SK-N-SH (cell line): Measurements from ENCODE around the gene AKT1.

Source experiments
- CTCF ChIP-seq: fragments of 200-600 bp; sonication (generic); IDR thresholded peaks from 2 replicates; pipeline ENCODE4 v1.6.1; 2017; ENCODE audit warnings: antibody characterized with exemption, mild to moderate bottlenecking, moderate library complexity
- FOSL2 ChIP-seq: IDR thresholded peaks from 2 replicates; pipeline ENCODE4 v1.4.0; 2012; ENCODE audit warnings: low read depth, mild to moderate bottlenecking, moderate library complexity, borderline replicate concordance
- POLR2AphosphoS5 ChIP-seq: IDR thresholded peaks from 2 replicates; pipeline ENCODE4 v1.6.1; 2012; ENCODE audit warnings: low read depth, low read length
- RCOR1 ChIP-seq: fragments of 150-350 bp; IDR thresholded peaks from 2 replicates; pipeline ENCODE4 v1.6.1; 2017; ENCODE audit warnings: antibody characterized with exemption, low read length
- TEAD4 ChIP-seq: IDR thresholded peaks from 2 replicates; pipeline ENCODE4 v1.4.0; 2012; ENCODE audit warnings: mild to moderate bottlenecking, borderline replicate concordance; ENCODE audit not compliant: insufficient read depth

- no peak for TF ChIP-seq CTCF
- TF ChIP-seq FOSL2 = no peak
- TF ChIP-seq RCOR1 = no peak
- no peak for TF ChIP-seq TEAD4
- no peak for TF ChIP-seq POLR2AphosphoS5
These were observed 63.2 kb downstream of the AKT1 start for GRCh38 chr14:104732355-104732804.
